Karpas-422 (cell line): ENCODE data around the gene SUPT5H. TPM values are rescaled to one million over a fixed set of nuclear protein-coding genes. Genes with fewer than 3 reads are reported as not detected.

Experiments
- DNase-seq: peaks from one replicate; pipeline ENCODE4 v3.0.0-alpha.2; 2015
- H2AFZ ChIP-seq: fragments of 200-600 bp; sonication (generic); 2 replicates; pipeline ENCODE4 v1.6.1; 2014; ENCODE audit warnings: antibody characterized with exemption, low read length, mixed read lengths
- H3K27ac ChIP-seq: fragments of 200-600 bp; sonication (generic); 2 replicates; pipeline ENCODE4 v1.5.1; 2014; ENCODE audit warnings: mild to moderate bottlenecking, low read length, moderate library complexity
- H3K27me3 ChIP-seq: fragments of 200-600 bp; sonication (generic); 2 replicates; pipeline ENCODE4 v1.6.1; 2014; ENCODE audit warnings: low read length, mixed read lengths
- H3K36me3 ChIP-seq: fragments of 200-600 bp; sonication (generic); 2 replicates; pipeline ENCODE4 v1.6.1; 2014; ENCODE audit warnings: low read length, mixed read lengths; ENCODE audit not compliant: insufficient read depth
- H3K4me1 ChIP-seq: fragments of 200-600 bp; sonication (generic); 2 replicates; pipeline ENCODE4 v1.6.1; 2014; ENCODE audit warnings: mild to moderate bottlenecking, low read length, mixed read lengths
- H3K4me2 ChIP-seq: fragments of 200-600 bp; sonication (generic); 2 replicates; pipeline ENCODE4 v1.6.1; 2014; ENCODE audit warnings: low read length, low read depth, mild to moderate bottlenecking; ENCODE audit not compliant: poor library complexity, severe bottlenecking
- H3K4me3 ChIP-seq: fragments of 200-600 bp; sonication (generic); 2 replicates; pipeline ENCODE4 v1.5.1; 2014; ENCODE audit warnings: mild to moderate bottlenecking, antibody characterized with exemption, low read length, mixed read lengths
- H3K79me2 ChIP-seq: fragments of 200-600 bp; sonication (generic); 2 replicates; pipeline ENCODE4 v1.6.1; 2014; ENCODE audit warnings: mild to moderate bottlenecking, low read length, mixed read lengths
- H3K9ac ChIP-seq: fragments of 200-600 bp; sonication (generic); 2 replicates; pipeline ENCODE4 v1.6.0; 2014; ENCODE audit warnings: low read length
- H3K9me2 ChIP-seq: fragments of 200-600 bp; sonication (generic), shearing (Covaris generic); replicated peaks from 2 replicates; pipeline ENCODE4 v1.6.0; 2014; ENCODE audit warnings: mild to moderate bottlenecking, low read length, moderate library complexity; ENCODE audit not compliant: insufficient read depth
- H3K9me3 ChIP-seq: fragments of 300-700, 200-600 bp; sonication (generic); 2 replicates; pipeline ENCODE4 v1.6.1; 2014; ENCODE audit warnings: low read length, mixed read lengths
- H4K20me1 ChIP-seq: fragments of 200-600 bp; sonication (generic); 2 replicates; pipeline ENCODE4 v1.6.1; 2014; ENCODE audit warnings: mild to moderate bottlenecking, antibody characterized with exemption, low read length, low read depth; ENCODE audit not compliant: insufficient read depth
- total RNA-seq: library from RNA; depleted of rRNA; stranded (reverse); fragments of >200 nt; shearing (Covaris generic); gene quantifications from 2 replicates; pipeline ENCODE4 v1.2.3, GENCODE V29; 2014; ENCODE audit warnings: low replicate concordance

The SUPT5H gene
- total RNA-seq, 1 experiment from 2014 or later = 55.3 TPM

GRCh38 chr19:39427707-39428106 is 17.7 kb upstream of the SUPT5H start:
- no peak overlapping the region for H3K4me2 ChIP-seq

DNA sequence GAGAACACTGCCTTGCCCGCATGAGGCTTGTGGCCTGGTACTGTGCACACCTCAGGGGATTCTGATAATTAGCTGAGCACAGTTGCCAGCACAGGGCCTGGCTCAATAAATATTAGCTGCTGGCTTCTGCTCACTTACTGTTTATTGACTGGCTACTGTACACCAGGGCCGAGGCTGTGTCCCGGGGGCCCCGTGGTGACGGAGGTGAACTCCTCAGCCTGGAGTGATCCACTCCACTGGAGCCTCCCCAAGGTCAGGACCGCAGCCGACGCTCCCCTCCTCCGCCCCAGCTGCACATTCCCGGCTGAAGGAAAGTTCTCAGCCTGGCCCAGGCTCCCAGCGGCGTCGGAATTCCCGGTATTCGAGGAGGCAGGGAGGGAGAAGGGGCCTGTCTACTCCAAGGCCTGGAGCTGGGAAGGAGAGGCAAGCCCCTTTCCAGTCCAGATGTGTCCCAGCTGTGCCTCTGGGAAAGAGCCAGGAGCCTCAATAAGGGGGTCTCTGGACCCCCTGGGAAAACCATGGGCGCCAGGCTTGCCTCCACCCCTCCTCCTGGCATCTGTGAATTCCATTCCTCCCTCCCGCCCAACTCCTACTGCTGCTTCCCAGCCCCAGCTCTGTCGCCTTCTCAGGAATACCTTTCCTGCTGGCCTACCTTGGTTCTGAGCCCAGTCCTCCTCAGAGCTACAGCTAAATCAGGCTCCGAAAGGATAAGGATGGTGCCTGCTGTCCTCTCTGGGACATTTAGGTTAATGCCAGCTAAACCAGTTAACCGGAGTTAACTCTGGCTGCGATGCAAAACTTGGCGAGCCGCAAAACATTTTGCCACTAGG is 16.9 kb upstream of the SUPT5H start:
- Histone ChIP-seq H3K27ac (no peak overlapping the region), H3K4me2 (no peak overlapping the region), H3K27me3 (no peaks in the 10 kb centered on the region), H3K9ac (no peak overlapping the region), H3K4me3 (no peak overlapping the region), H3K4me1 (peaks cover 1% of the 10 kb centered on the region), H3K9me2 (no peaks in the 10 kb centered on the region), H3K79me2 (peaks cover under 1% of the 10 kb centered on the region; the same call in 1 of the 2 replicates), H3K9me3 (no peaks in the 10 kb centered on the region), H2AFZ (no peak overlapping the region), H4K20me1 (peaks cover 5% of the 10 kb centered on the region), H3K36me3 (peaks cover 9% of the 10 kb centered on the region)
- DNase-seq = peak; percentile 53

More at GRCh38 chr19:39427707-39428106, 17.7 kb upstream of the SUPT5H start:
- Histone ChIP-seq H3K27me3 (no peaks in the 10 kb centered on the region), H3K9me2 (no peaks in the 10 kb centered on the region), H3K27ac (no peak overlapping the region), H3K9ac (no peak overlapping the region), H3K4me3 (no peak overlapping the region), H3K79me2 (no peaks in the 10 kb centered on the region), H4K20me1 (no peaks in the 10 kb centered on the region), H3K9me3 (no peaks in the 10 kb centered on the region), H2AFZ (no peak overlapping the region), H3K4me1 (no peaks in the 10 kb centered on the region), H3K36me3 (peaks cover 2% of the 10 kb centered on the region; the same call in 1 of the 2 replicates)
- DNase-seq = no peak

DNA sequence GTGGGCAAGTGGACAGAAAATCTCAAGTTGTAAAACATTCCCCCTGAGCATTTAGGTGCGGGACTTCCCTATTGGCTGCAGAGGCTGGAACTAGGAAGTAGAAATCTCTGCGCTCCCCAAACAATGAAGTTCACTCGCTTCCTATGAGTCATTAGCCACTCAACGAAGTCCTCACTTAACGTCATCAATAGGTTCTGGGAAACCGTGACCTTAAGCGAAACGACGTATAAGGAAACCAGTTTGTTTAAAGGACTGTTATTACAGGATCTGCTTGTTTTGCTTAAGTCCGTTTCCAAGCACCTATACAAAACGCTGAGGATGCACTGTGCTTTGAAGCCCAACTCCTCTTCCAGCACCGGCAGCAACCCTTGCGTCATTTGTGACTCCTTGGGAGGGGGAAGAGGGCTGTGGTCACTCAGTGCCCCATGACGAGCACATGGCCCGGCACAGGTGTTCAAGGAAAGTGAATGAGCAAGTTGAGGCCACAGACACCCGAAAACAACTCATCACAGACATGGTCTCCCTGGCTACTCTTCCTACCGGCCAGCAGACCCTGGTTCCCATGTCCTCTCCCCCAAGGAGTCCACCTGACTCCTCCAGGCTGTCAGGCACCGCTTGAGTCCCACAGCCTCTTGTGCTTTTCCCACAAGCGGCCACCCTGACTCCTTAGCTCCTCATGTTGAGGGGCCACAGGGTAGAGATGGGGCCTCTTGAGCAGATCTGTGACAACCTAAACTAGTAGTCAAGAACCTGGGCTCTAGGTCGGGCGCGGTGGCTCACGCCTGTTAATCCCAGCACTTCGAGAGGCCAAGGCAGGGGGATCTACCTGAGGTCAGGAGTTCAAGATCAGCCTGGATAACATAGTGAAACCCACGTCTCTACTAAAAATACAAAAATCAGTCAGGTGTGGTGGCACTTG is 14.4 kb upstream of the SUPT5H start:
- H3K27ac ChIP-seq = peak overlapping the region; percentile 30
- H3K9ac ChIP-seq = no peak overlapping the region
- peaks cover 16% of the 10 kb centered on the region for H3K4me1 ChIP-seq
- H3K4me3 ChIP-seq = no peak overlapping the region
- H3K9me2 ChIP-seq = no peaks in the 10 kb centered on the region
- H3K27me3 ChIP-seq = no peaks in the 10 kb centered on the region
- no peaks in the 10 kb centered on the region for H3K9me3 ChIP-seq
- no peak overlapping the region for H3K4me2 ChIP-seq
- H3K79me2 ChIP-seq = peaks cover 24% of the 10 kb centered on the region
- peaks cover 19% of the 10 kb centered on the region for H4K20me1 ChIP-seq
- H3K36me3 ChIP-seq = peaks cover 25% of the 10 kb centered on the region
- H2AFZ ChIP-seq = no peak overlapping the region
- DNase-seq = peak; percentile 80

- no peak overlapping the region for H3K4me2 ChIP-seq
- H3K4me3 ChIP-seq = no peak overlapping the region
- DNase-seq = no peak
- peaks cover 29% of the 10 kb centered on the region for H3K79me2 ChIP-seq
- no peaks in the 10 kb centered on the region for H3K27me3 ChIP-seq
- no peak overlapping the region for H3K9ac ChIP-seq
- no peaks in the 10 kb centered on the region for H3K9me2 ChIP-seq
- H3K9me3 ChIP-seq = no peaks in the 10 kb centered on the region
- H2AFZ ChIP-seq = no peak overlapping the region
- H3K4me1 ChIP-seq = peaks cover 24% of the 10 kb centered on the region
- no peak overlapping the region for H3K27ac ChIP-seq
- H3K36me3 ChIP-seq = peaks cover 25% of the 10 kb centered on the region
- H4K20me1 ChIP-seq = peaks cover 19% of the 10 kb centered on the region
Measured at GRCh38 chr19:39432677-39433025, 12.7 kb upstream of the SUPT5H start.

- peak overlapping the region; percentile 76 for H3K4me2 ChIP-seq
Measured at GRCh38 chr19:39433480-39434079, 11.8 kb upstream of the SUPT5H start.

DNA sequence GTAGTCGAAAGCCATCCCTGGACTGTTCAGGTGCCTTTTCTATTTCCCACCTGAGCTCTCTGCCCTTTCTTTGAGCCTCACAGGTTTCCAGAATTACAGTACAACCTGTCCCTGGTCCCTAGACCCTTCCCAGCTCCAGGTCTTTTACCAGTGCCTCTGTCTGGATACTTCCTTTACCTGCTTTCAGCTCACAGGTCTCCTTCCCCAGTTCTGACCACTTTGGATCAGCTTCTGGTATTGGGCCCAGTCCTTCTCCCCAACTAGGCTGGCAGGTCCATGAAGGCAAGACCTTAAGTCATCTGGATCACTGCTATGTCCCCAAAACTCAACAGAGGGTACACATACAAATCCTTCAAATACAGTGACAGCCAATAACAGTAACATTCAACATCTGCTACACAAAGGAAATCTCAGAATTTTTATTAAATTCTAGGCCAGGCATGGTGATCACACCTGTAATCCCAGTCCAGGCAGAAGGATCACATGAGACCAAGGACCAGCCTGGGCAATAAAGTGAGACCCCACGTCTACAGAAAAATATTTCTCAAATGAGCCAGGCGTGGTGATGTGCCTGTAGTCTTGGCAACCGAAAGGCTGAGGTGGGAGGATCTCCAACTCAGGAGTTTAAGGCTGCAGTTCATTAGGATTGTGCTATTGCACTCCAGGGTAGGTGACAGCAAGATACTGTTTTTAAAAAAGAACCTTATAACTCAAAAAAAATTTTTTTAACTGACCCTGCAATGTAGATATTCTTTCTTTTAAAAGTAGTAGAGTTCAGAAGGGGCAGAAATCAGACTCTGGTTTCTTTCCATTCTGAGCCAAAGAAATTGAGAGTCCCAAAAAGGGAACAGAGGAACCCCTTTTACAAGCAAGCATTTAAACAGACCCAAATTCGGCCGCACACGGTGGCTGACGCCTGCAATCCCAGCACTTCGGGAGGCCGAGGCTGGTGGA is 11.0 kb upstream of the SUPT5H start:
- Histone ChIP-seq H3K9me2 (no peaks in the 10 kb centered on the region), H3K9ac (peak overlapping the region; percentile 100), H3K36me3 (peaks cover 25% of the 10 kb centered on the region), H3K4me3 (peak overlapping the region; percentile 99), H3K4me2 (peak overlapping the region; percentile 76), H2AFZ (no peak overlapping the region), H3K27me3 (no peaks in the 10 kb centered on the region), H3K79me2 (peaks cover 29% of the 10 kb centered on the region), H4K20me1 (peaks cover 19% of the 10 kb centered on the region), H3K4me1 (peaks cover 26% of the 10 kb centered on the region), H3K9me3 (no peaks in the 10 kb centered on the region), H3K27ac (peak overlapping the region; percentile 83)
- DNase-seq = no peak

More at GRCh38 chr19:39433480-39434079, 11.8 kb upstream of the SUPT5H start:
- H3K9ac ChIP-seq = peak overlapping the region; percentile 100; the same call in 1 of the 2 replicates
- H4K20me1 ChIP-seq = peaks cover 19% of the 10 kb centered on the region
- H2AFZ ChIP-seq = no peak overlapping the region
- no peak overlapping the region; the same call in 1 of the 2 replicates for H3K27ac ChIP-seq
- 0 out of 2 replicates have a peak overlapping the region, but pooled peaks have one; percentile 99 for H3K4me3 ChIP-seq
- H3K4me1 ChIP-seq = peaks cover 24% of the 10 kb centered on the region
- no peaks in the 10 kb centered on the region for H3K9me3 ChIP-seq
- peaks cover 29% of the 10 kb centered on the region for H3K79me2 ChIP-seq
- H3K36me3 ChIP-seq = peaks cover 25% of the 10 kb centered on the region
- no peaks in the 10 kb centered on the region for H3K9me2 ChIP-seq
- no peaks in the 10 kb centered on the region for H3K27me3 ChIP-seq
- no peak for DNase-seq

GRCh38 chr19:39435499-39436349 is 9.7 kb upstream of the SUPT5H start, which contains the start of gene RPS16:
Gene RPS16, minus strand, starts transcription at chr19:39435949. Its CDS starts 54 bp downstream, at chr19:39435895.
- DNase-seq = peak; percentile 100
- Histone ChIP-seq H4K20me1 (peaks cover 19% of the 10 kb centered on the region), H2AFZ (no peak within 1 kb of the TSS), H3K4me3 (peak within 1 kb of the TSS; percentile 99), H3K27me3 (no peaks in the 10 kb centered on the region), H3K4me2 (peak within 1 kb of the TSS; percentile 100), H3K4me1 (peaks cover 40% of the 10 kb centered on the region), H3K9ac (peak within 1 kb of the TSS; percentile 100), H3K9me3 (no peaks in the 10 kb centered on the region), H3K79me2 (peaks cover 29% of the 10 kb centered on the region), H3K9me2 (no peaks in the 10 kb centered on the region), H3K27ac (peak within 1 kb of the TSS; percentile 90), H3K36me3 (peaks cover 25% of the 10 kb centered on the region)
